HL-60/S4 treated with retinoic acid at 250 ng/mL for 4 days and 3 days (cell line): ENCODE data around the gene TYW1B.
"Not testable (repeated sequence)": the region's sequence is repeated elsewhere in the genome, so short reads cannot be mapped to it uniquely, and the experiment has no call there.

Source experiments
- in situ Hi-C: fragments of 300-500 bp; cut with MboI; formaldehyde crosslinking; loops from 2 replicates; pipeline ENCODE4 v1.7.0; 2022; ENCODE audit warnings: low sequenced_read_pairs

Gene TYW1B

GRCh38 chr7:72816370-72817157 lies 11.4 kb downstream of the TYW1B start:
- in situ Hi-C loops: not testable (repeated sequence)

GRCh38 chr7:72810437-72810836 lies 17.6 kb downstream of the TYW1B start:
- in situ Hi-C loops: not testable (repeated sequence)

- in situ Hi-C loops: not testable (repeated sequence)
Measured at GRCh38 chr7:72808511-72808910, 19.5 kb downstream of the TYW1B start.

- in situ Hi-C loops: not testable (repeated sequence)
Measured at GRCh38 chr7:72806851-72807250, 21.1 kb downstream of the TYW1B start.

- in situ Hi-C loops: no loop called here
Measured at GRCh38 chr7:72805526-72806494, 22.2 kb downstream of the TYW1B start.

GRCh38 chr7:72803778-72804177 lies 24.2 kb downstream of the TYW1B start:
- in situ Hi-C loops: not testable (repeated sequence)

GRCh38 chr7:72801564-72801963 lies 26.4 kb downstream of the TYW1B start:
- in situ Hi-C loops: not testable (repeated sequence)

- in situ Hi-C loops: not testable (repeated sequence)
Measured at GRCh38 chr7:72795401-72795800, 32.6 kb downstream of the TYW1B start.

GRCh38 chr7:72793791-72794190 lies 34.2 kb downstream of the TYW1B start:
- in situ Hi-C loops: no loop called here

- in situ Hi-C loops: not testable (repeated sequence)
Measured at GRCh38 chr7:72790698-72791060, 37.3 kb downstream of the TYW1B start.

GRCh38 chr7:72790048-72790697 lies 37.8 kb downstream of the TYW1B start:
- in situ Hi-C loops: not testable (repeated sequence)

- in situ Hi-C loops: no loop called here
Measured at GRCh38 chr7:72785166-72785955, 42.6 kb downstream of the TYW1B start.

GRCh38 chr7:72783601-72784370 lies 44.2 kb downstream of the TYW1B start:
- in situ Hi-C loops: not testable (repeated sequence)

- in situ Hi-C loops: no loop called here
Measured at GRCh38 chr7:72781631-72782030, 46.4 kb downstream of the TYW1B start.

- in situ Hi-C loops: no loop called here
Measured at GRCh38 chr7:72781161-72781560, 46.8 kb downstream of the TYW1B start.

- in situ Hi-C loops: not testable (repeated sequence)
Measured at GRCh38 chr7:72780289-72780894, 47.6 kb downstream of the TYW1B start.

GRCh38 chr7:72777167-72777566 lies 50.8 kb downstream of the TYW1B start:
- in situ Hi-C loops: not testable (repeated sequence)

- in situ Hi-C loops: not testable (repeated sequence)
Measured at GRCh38 chr7:72772627-72773026, 55.4 kb downstream of the TYW1B start.

- in situ Hi-C loops: not testable (repeated sequence)
Measured at GRCh38 chr7:72766994-72767393, 61.0 kb downstream of the TYW1B start.
